Esophagus (tissue), 2 donors: ENCODE data around the gene AP4E1. TPM values are rescaled to one million over a fixed set of nuclear protein-coding genes. Genes with fewer than 3 reads are reported as not detected.

ENCODE experiments used
- H3K27ac ChIP-seq, 2 donors: one replicate each; pipeline ENCODE4 v1.5.1; 2013; ENCODE audit warnings: low read depth in 2 of 2, mild to moderate bottlenecking in 2 of 2, inconsistent platforms in 1 of 2, low read length in 1 of 2, moderate library complexity in 1 of 2
- H3K27me3 ChIP-seq, 2 donors: one replicate each; pipeline ENCODE4 v1.6.1; 2013; ENCODE audit warnings: low read length in 2 of 2, control low read depth in 1 of 2, mild to moderate bottlenecking in 1 of 2; ENCODE audit not compliant: insufficient read depth in 2 of 2, control insufficient read depth in 1 of 2
- H3K36me3 ChIP-seq, 2 donors: one replicate each; pipeline ENCODE4 v1.6.1; 2013; ENCODE audit warnings: low read length in 1 of 2; ENCODE audit not compliant: control insufficient read depth in 2 of 2, insufficient read depth in 2 of 2
- H3K4me1 ChIP-seq, 2 donors: one replicate each; pipeline ENCODE4 v1.6.1; 2013; ENCODE audit warnings: low read length in 1 of 2; ENCODE audit not compliant: control insufficient read depth in 2 of 2, insufficient read depth in 2 of 2
- H3K4me3 ChIP-seq, 2 donors: one replicate each; pipeline ENCODE4 v1.5.1; 2013; ENCODE audit warnings: low read length in 2 of 2, mild to moderate bottlenecking in 2 of 2, low read depth in 1 of 2, moderate library complexity in 1 of 2
- H3K9me3 ChIP-seq, 2 donors: one replicate each; pipeline ENCODE4 v1.6.1; 2013; ENCODE audit warnings: mild to moderate bottlenecking in 2 of 2, low read depth in 1 of 2, low read length in 1 of 2, moderate library complexity in 1 of 2; ENCODE audit not compliant: control insufficient read depth in 2 of 2, insufficient read depth in 1 of 2
- WGBS, 2 donors: extraction: QIAGEN DNeasy Blood & Tissue Kit; methylation state at CpG; one replicate each; pipeline ENCODE4 v1.1.7; 2013; 5-methylcytosine and 5-hydroxymethylcytosine counted together
- polyA plus RNA-seq, 2 donors: library from polyadenylated mRNA; stranded (reverse); fragments of 200-250 nt; gene quantifications; one replicate each; pipeline ENCODE4 v1.2.3, GENCODE V29; 2013
- donor health status: healthy with polysubstance abuse.
- donor health status: Bipolar disorder and iron deficiency.

Gene AP4E1
- polyA plus RNA-seq, 2 donors = 2.8 to 3.8 TPM

DNA sequence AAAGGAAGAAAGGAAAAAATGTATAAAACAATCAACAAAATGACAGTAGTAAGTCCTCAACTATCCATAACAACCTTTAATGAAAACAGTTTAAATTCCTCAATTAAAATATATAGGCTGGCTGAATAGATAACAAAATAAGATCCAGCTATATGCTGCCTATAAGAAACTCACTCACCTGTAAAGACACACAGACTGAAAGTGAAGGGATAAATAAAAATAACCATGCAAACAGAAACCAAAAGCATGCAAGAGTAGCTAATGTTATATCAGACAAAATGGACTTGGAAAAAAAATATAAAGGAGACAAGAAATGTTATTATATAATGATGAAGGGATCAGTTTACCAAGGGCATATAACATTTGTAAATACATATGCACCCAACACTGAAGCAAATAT, 51.2 kb downstream of the AP4E1 start:
- Histone ChIP-seq H3K27ac (no peak overlapping the region), H3K4me3 (no peak overlapping the region), H3K27me3 (no peaks in the 10 kb centered on the region), H3K4me1 (no peaks in the 10 kb centered on the region), H3K9me3 (no peaks in the 10 kb centered on the region), H3K36me3 (peaks cover 0 to 9% of the 10 kb centered on the region in 2 donors)

DNA sequence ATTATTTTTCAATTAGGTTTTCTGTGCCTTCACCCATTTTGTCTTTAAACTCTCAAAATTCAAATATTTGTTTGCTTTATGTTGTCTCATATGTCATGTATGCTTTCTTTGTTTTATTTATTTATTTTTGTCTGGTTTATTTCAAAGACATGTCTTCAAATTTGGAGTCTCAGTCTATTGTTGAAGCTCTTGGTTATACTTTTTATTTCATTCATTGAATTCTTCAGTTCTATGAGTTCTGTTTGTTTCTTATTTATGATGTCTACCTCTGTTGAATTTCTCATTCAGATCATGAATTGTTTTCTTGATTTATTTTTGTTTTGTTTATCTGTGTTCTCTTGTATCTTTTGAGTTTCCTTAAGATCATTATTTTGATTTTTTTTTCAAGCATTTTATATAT, 55.6 kb downstream of the AP4E1 start:
- Histone ChIP-seq H3K27me3 (no peaks in the 10 kb centered on the region), H3K4me3 (no peak overlapping the region), H3K27ac (no peak overlapping the region), H3K9me3 (no peaks in the 10 kb centered on the region), H3K4me1 (no peaks in the 10 kb centered on the region), H3K36me3 (peaks cover 0 to 4% of the 10 kb centered on the region in 2 donors)

- no peak overlapping the region for H3K27ac ChIP-seq
- H3K4me1 ChIP-seq = no peaks in the 10 kb centered on the region
- no peaks in the 10 kb centered on the region for H3K9me3 ChIP-seq
- no peaks in the 10 kb centered on the region for H3K27me3 ChIP-seq
- H3K36me3 ChIP-seq = peaks cover 0 to 8% of the 10 kb centered on the region in 2 donors
- H3K4me3 ChIP-seq = no peak overlapping the region
- WGBS, 2 donors = 95 to 96% methylated on average over 2 of the region's 2 CpGs
Measured at GRCh38 chr15:50968353-50968752, 59.9 kb downstream of the AP4E1 start.

DNA sequence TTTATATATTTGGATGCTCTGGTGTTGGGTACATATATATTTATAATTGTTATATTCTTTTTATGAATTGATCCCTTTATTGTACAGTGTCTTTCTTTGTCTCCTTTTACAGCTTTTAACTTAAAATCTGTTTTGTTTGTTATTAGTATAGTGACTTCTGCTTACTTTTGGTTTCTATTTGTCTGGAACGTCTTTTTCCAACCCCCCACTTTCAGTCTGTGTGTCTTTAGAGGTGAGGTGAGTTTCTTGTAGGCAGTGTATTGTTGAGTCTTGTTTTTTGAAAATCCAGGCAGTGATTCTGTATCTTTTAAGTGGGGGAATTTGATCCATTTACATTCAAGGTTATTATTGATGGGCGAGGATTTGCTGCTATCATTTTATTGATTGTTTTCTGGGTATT, 62.0 kb downstream of the AP4E1 start:
- Histone ChIP-seq H3K4me1 (no peaks in the 10 kb centered on the region), H3K36me3 (peaks cover 0 to 8% of the 10 kb centered on the region in 2 donors), H3K27me3 (no peaks in the 10 kb centered on the region), H3K9me3 (no peaks in the 10 kb centered on the region), H3K4me3 (no peak overlapping the region), H3K27ac (no peak overlapping the region)
- WGBS, 2 donors = 92 to 94% methylated on average over 2 of the region's 2 CpGs

DNA sequence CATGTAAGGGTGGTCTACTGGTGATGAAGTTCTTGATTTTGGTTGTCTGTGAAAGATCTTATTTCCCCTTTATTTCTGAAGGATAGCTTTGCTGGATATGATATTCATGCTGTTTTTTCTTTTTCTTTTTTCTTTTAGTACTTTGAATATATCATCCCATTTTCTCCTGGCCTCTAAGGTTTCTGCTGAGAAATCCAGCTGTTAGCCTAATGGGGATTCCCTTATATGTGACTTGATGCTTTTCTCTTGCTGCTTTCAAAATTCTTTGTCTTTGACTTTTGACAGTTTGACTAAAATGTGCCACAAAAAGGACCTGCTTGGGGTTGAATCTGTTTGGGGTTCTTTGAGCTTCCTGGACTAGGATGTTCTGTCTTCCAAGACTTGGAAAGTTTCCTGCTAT, 62.6 kb downstream of the AP4E1 start:
- Histone ChIP-seq H3K27me3 (no peaks in the 10 kb centered on the region), H3K27ac (no peak overlapping the region), H3K9me3 (no peaks in the 10 kb centered on the region), H3K36me3 (peaks cover 0 to 8% of the 10 kb centered on the region in 2 donors), H3K4me1 (no peaks in the 10 kb centered on the region), H3K4me3 (no peak overlapping the region)

GRCh38 chr15:50971542-50971941, 63.1 kb downstream of the AP4E1 start:
- H3K4me3 ChIP-seq = no peak overlapping the region
- no peaks in the 10 kb centered on the region for H3K27me3 ChIP-seq
- H3K4me1 ChIP-seq = no peaks in the 10 kb centered on the region
- no peaks in the 10 kb centered on the region for H3K9me3 ChIP-seq
- H3K36me3 ChIP-seq = peaks cover 0 to 8% of the 10 kb centered on the region in 2 donors
- H3K27ac ChIP-seq = no peak overlapping the region

GRCh38 chr15:50973605-50974004, 65.1 kb downstream of the AP4E1 start:
- Histone ChIP-seq H3K27me3 (no peaks in the 10 kb centered on the region), H3K9me3 (no peaks in the 10 kb centered on the region), H3K27ac (no peak overlapping the region), H3K4me1 (no peaks in the 10 kb centered on the region), H3K4me3 (no peak overlapping the region), H3K36me3 (peaks cover 0 to 6% of the 10 kb centered on the region in 2 donors)
- WGBS, 2 donors = 87 to 99% methylated on average over 4 of the region's 4 CpGs

DNA sequence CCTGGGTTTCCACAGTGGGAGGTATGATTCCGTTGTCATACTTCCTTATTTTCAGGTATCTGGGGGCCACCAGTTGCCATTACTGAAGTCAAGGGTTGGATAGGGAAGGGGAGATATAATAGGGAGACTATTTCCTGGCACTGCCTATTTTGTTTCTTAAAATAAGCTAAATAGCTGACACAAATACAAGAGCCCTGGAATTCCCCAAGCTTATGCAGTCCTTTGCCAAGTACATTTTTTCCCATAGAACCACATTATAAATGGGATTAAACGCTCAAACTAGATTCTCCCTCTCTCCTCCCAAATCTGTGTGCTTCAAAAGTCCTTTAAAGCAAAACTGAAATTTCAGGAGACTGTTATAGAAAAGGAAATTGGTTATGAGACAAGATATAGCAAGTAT, 68.7 kb downstream of the AP4E1 start:
- Histone ChIP-seq H3K27me3 (no peaks in the 10 kb centered on the region), H3K4me1 (no peaks in the 10 kb centered on the region), H3K9me3 (peaks cover 0 to 3% of the 10 kb centered on the region in 2 donors), H3K36me3 (peaks cover 0 to 9% of the 10 kb centered on the region in 2 donors), H3K27ac (no peak overlapping the region), H3K4me3 (no peak overlapping the region)
- 37 to 45% methylated on average over 2 of the region's 2 CpGs for WGBS, 2 donors

GRCh38 chr15:50978580-50978979, 70.1 kb downstream of the AP4E1 start:
- 93 to 94% methylated on average over 4 of the region's 4 CpGs for WGBS, 2 donors
- Histone ChIP-seq H3K4me3 (no peak overlapping the region), H3K27ac (no peak overlapping the region), H3K36me3 (peaks cover 0 to 5% of the 10 kb centered on the region in 2 donors), H3K27me3 (no peaks in the 10 kb centered on the region), H3K9me3 (peaks cover 0 to 3% of the 10 kb centered on the region in 2 donors), H3K4me1 (no peaks in the 10 kb centered on the region)

DNA sequence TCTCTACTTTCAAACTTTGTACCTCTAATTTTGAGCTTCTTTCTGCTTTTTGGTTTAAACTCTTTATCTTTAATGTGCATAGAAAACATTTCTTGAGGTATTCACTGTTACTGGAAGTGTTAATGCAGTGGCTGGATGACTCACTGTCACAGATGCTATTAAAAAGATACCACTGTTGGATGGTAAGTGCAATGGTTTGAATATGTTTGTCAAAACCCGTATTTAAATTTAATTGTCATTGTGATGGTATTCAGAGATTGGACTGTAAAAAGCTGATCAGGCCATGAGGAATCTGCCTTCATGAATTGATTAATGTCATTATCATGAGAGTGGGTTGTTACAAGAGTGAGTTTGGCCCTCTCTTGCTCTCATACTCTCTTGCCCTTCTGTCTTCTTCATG, 70.6 kb downstream of the AP4E1 start:
- Histone ChIP-seq H3K4me1 (no peaks in the 10 kb centered on the region), H3K9me3 (peaks cover 0 to 3% of the 10 kb centered on the region in 2 donors), H3K27me3 (no peaks in the 10 kb centered on the region), H3K36me3 (peaks cover 0 to 5% of the 10 kb centered on the region in 2 donors), H3K4me3 (no peak overlapping the region), H3K27ac (no peak overlapping the region)
- 76 to 78% methylated on average over 1 of the region's 1 CpG for WGBS, 2 donors
